Activated CD4-positive, alpha-beta T cell treated with anti-CD3 and anti-CD28 coated beads, Interleukin-10, Interleukin-2, amounts not matched to agents 100 ng/mL and 50 ng/mL, durations not matched to agents 16 hours and 8 hours (primary cell): Measurements from ENCODE around the gene TANC1.
A peak's percentile ranks its signal among the peaks of the same experiment; 100 is the strongest.

Experiments used
- DNase-seq: peaks from one replicate; pipeline ENCODE4 v3.0.0-alpha.2; 2020

The TANC1 gene

DNA sequence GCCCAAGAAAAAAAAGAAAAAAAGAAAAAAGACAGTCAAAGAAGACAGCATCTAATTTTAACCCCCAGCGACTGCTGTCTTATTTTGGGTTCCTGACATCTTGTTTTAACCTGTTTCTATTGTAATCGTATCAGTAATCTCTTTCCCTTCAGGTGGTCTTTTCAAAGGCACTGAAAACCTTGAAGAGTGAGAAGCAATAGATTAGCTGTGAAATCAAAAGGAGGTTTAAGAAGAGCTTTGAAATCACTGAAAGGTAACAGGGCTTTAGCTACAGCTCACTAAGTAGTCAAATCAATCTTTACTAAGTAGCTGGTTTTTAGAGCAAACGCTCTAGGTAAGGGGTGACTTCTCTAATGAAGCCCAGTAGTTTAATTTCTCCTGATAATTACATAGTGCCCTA lies 5.4 kb upstream of the TANC1 start:
- DNase-seq, result no peak

GRCh38 chr2:158965107-158965506 lies 3.3 kb upstream of the TANC1 start:
- DNase-seq, result no peak

GRCh38 chr2:158965641-158966040 lies 2.8 kb upstream of the TANC1 start:
- no peak for DNase-seq

GRCh38 chr2:158966312-158966711 lies 2.1 kb upstream of the TANC1 start:
- no peak for DNase-seq

GRCh38 chr2:158967114-158967730 lies 1.2 kb upstream of the TANC1 start:
- DNase-seq, result no peak

DNA sequence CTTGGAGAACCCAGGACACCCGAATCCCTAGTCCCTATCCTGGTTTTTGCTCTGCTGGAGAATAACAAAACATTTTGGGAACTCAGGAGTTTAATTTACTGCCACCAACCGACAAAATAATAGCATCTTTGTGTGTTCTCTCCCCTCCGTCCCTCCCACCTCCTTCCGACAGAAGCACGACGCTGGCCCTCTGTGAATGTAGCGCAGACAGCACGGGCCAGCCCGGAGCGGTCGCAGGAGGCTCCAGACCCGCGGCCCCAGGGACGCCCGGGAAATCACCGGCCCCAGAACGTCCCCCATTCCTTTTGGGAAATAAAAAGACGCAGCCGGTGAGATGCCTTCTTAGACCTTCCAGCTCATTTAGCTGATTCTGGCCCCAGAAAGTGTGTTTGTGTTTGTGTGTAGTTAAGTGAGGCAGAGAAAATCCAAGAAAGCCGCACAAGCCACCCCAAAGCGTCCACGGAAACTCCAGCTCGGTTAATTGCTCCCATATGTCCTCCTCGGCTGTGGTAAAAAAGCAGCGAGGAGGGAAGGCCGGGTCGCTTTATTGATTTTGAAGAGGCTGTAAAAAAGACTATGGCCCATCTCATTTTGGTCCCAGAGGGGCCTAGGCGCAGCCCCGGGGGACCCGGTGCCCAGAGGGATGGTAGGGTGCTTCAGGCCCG lies 577 bp upstream of the TANC1 start:
- DNase-seq, result no peak

- no peak for DNase-seq
Observed at GRCh38 chr2:158969162-158969714, 798 bp downstream of the TANC1 start.

DNA sequence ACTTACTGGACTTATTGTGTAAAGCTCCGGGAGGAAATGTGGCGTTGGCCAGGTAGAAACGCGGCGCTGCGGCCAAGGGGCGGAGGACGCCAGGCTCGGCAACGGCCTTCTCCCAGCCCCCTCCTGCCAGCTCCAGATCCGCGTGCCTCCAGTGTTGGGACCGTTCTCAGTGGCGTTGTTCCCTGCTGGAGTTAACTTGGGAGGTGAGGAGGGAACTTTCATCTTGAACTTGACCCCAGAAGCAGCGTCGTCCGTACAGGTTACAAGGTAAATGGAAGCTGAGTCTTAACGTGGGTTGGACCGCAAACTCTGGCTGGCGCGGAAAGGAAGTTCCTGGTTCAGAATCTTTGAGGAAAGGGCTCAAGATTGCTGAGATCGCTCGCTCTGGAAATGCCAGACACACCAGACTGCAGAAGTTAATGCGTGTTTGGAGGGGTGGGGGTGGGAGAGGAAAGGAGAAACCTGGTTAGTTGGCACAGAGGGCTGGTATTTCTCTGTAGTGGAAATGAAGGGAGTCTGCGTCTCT lies 1.3 kb downstream of the TANC1 start:
- no peak for DNase-seq

DNA sequence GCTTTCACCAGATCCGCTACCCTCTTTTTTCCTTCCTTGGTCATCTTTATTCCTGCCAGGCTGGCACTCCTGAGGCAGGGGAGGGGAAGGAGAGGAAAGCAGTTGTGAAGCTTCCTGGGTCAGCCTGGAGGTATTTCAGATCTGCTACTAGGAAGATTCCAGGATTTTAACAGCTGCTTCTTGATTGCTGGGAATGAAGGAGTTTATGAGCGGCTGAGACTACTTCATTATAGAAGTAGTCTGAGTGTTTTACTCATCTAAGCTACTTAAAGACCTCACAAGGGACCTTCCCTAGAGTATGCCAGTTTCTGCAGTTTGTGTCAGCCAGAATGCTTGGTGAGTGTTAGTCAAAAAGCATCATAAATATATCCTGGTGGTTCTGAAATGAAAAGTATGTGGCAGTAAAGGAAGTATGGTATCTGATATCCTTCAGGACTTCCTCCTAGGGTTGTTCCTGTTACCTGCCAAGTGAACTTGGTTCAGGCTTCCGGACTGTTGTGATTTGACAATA lies 1.9 kb downstream of the TANC1 start:
- DNase-seq, result peak; percentile 7

DNA sequence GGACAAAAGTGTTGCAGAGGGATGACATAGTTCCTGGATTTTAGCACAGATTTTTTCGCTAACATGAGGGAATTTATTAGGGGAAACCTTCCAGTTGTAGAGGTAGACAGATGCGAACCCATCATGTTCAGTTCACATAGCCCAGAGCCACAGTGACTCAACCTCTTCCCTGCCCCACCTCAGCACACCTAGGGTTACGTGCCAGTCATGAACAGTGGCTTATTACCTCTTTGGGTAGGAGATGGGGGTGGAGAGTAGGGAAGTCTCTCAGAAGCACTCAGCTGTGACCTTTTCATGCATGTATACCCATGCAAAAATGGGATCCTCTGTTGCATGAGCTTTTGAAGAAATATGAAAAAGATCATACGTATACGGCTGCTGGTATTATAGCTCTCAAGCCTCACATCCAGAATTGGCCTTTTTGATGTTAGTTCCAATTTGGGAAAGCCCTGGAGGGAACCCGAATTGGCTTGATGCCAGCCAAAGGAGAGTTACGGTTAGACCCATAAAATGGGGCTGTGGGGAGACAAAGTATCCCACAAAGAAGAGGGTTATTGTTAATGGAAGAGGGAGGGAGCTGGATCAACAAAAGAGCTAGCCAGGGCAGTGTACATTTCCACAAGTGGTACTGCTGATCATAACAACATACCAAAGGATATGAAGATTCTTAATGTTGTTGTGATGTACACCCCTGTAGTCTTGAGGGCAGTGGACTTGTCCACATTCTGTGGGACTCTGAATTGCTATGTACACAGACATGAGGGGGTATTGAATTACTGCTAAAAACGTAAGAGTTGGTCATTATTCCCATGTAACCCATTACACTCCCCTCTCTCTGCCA lies 4.9 kb downstream of the TANC1 start:
- no peak for DNase-seq

DNA sequence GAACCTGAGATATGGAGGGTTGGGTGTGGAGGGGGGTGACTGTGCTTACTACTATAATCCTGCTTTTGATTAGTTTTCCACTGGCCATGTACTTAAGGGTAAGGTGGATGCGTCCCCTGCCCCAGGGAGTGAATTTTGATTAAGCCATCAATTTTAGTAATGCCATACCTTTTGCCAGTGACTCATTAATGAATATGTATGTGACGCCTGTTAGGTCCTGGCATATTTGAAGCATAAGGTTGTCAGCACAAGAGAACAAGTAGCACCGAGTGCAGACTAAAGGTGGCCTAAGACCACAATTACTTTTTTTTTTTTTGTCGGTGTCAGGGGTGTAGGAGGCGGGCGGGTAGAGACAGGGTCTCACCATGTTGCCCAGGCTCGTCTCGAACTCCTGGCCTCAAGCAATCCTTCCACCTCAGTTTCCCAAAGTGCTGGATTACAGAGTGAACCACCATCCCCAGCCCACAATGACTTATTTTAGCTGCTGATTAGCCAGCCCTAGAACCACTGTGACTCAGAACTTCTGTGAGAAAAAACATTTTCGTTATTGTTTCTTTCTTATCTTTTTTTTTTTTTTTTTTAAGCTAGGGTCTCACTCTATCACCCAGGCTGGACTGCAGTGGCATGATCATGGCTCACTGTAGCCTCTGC lies 7.0 kb downstream of the TANC1 start:
- no peak for DNase-seq

DNA sequence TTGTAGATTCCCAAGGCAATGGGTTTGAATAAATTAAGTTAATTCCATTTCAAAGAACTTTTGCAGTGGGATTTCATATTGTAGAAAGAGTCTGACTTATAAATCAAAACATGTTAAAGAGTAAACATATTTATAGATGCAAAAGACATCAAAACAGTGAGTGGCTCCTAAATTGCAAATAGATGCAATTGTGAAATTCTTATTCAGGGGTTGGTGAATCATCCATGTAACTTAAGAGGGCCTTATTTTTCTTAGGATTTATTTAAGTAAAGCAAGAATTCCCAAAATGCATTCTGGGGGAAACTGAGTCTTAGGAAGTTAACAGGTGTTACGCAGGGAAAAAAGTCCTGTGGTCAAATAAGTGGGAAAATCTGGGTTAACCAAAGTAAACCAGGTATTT lies 11.3 kb downstream of the TANC1 start:
- DNase-seq, result no peak

GRCh38 chr2:158984604-158985135 lies 16.2 kb downstream of the TANC1 start:
- DNase-seq, result no peak

GRCh38 chr2:158988501-158988900 lies 20.1 kb downstream of the TANC1 start:
- no peak for DNase-seq

DNA sequence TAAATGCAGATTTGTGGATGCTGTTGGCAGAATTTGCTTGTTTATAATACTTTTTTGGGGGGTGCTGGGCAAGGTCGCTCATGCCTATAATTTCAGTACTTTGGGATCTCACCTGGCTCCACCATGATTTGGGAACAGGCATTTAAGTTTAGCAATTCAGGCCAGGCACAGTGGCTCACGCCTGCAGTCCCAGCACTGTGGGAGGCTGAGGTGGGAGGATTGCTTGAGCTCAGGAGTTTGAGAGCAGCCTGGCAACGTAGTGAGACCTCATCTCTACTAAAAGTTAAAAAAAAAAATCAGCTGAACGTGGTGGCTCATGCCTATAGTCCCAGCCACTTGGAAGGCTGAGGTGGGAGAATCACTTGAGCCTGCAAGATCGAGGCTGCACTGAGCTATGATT lies 20.7 kb downstream of the TANC1 start:
- DNase-seq, result no peak

DNA sequence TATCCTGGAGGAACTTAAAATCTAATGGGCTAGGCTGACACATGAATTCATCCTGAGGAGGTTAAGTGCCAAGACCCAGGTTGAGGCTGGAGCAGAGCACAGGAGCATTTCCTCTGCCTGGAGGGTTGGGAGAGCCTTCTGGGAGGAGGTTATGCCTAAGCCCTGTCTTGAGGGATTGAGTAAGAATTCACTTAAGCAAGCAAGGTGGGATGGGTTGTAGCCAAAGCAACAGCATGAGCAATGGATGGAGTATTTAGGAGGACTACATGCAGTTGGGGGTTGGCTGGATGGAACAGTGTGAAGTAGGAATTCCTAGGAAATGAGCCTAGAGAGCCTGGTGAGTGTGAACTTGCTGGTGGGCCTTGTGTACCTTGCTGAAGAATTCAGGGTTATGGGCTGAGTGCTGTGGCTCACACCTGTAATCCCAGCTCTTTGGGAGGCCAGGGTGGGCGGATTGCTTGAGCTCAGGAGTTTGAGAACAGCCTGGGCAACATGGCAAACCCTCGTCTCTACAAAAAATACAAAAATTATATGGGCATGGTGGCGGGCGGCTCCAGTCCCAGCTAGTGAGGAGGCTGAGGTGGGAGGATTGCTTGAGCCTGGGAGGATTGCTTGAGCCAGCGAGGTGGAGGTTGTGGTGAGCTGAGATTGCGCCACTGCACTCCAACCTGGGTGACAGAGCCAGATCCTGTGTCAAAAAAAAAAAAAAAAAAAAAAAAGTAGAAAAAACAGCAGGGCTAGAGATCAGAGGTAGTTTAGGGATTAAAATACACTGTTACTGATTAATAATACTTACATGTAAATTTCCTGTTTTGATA lies 22.2 kb downstream of the TANC1 start:
- no peak for DNase-seq

- DNase-seq, result no peak
Observed at GRCh38 chr2:158993030-158993429, 24.6 kb downstream of the TANC1 start.

DNA sequence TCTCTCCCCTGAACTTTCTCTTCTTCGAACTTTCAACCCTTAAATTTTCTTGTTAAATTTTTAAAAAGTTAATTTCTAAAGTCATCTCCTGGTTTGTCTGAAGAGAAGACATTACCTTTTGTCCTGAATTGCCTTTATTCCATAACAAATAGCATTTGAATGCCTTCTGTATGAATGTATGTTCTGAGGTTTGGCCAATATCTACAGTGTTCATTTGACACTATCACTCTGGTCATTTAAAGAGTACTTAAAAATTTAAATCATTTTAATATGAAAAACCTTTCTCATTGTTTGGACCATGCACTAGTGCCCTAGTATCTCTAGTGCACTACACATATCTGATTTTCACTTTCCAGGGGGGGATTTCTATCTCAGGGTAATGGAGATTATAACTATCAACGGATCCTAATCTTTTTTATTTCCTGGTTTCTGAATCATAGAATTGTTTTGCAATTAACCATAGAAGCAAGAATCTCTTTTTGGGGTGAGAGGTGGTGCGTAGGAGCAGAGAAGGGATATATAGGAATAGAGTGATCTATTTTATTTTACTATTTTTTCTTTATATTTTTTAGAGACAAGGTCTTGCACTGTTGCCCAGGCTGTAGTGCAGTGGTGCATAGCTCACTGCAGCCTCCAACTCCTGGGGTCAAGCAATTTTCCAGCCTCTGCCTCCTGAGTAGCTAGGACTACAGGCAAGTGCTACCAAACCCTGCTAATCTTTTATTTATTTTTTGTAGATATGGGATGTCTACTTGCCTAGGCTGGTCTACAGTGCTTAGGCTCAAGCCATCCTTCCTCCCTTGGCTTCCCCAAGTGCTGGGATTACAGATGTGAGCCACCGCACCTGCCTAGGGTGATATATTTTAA lies 25.5 kb downstream of the TANC1 start:
- no peak for DNase-seq

DNA sequence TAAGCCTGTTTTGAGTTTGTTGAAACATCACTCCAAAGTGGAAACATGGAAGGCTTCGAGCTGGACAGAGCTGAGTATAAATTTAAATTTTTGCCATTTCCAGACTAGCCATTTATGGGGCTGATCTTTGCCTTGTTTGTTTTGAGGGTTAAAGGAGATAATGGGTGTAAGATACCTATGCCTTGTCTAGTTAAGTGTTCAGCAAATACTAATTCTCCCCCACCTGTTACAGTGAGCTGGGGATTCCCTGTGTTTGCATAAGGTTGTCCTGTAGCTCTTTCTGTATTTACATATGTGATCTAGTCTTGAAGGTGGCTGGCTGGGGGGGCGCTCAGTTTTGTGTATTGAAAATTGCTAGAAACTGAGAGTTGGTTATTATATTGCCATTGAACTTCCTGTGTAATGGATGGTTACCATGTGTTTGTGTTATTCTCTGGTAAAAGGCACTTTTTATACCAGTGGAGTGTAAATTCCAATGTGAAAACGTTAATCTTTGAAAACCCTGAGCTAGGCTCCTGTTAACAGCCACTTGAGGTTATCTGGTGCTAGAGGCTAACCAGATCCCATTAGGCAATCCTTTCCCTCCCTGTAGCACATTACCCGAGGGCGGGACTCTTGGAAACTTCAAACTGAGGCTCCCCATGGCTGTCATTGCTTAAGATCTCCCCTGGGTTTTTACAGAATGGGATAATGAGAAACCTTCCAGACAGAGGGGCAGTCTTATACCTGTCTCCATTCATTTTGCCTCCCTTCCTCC lies 26.7 kb downstream of the TANC1 start:
- DNase-seq, result no peak

GRCh38 chr2:158995677-158996049 lies 27.2 kb downstream of the TANC1 start:
- DNase-seq, result no peak
